HS-27A (cell line): ENCODE data around the gene TMEM169.
"Not testable (repeated sequence)": the region's sequence is repeated elsewhere in the genome, so short reads cannot be mapped to it uniquely, and the experiment has no call there.

Source experiments
- DNase-seq: peaks from one replicate; pipeline ENCODE4 v3.0.0-alpha.2; 2012; ENCODE audit warnings: low read depth, missing footprints

Gene TMEM169

DNA sequence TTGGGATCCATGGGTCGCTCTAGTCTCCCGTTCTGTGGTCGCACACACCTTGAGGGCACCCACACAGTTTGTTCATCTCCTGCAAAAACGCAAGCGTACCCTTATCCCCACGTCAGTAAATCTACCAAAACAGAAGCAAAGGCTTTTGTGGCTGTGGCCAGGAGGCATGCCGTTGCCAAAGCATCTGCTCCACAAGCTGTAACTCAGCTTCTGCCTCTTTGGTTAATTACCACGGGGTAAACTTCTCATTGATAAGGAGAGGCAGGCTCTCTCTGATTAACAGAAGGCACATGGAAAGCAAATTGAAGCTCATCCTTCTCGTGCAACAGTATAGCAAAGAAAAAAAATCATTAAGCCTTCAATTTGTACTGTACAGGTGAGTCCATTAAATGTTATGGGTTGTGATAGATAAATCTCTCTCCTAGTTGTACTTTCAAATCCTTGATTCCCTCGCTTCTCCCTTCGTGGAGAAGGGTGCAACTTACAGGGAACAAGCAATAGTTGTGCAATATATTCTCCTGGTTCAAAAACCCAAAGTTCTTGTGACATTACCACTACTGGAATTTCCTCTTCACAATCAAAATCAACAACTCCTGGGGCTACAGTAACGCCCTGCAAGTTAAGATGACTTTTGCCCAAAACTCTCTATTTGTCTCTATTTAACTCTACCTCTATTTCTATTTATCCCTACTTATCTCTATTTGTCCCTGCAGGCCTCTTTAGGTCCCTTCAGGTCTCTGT is 10.4 kb upstream of the TMEM169 start:
- no peak for DNase-seq

- no peak for DNase-seq
These were observed 9.2 kb upstream of the TMEM169 start for GRCh38 chr2:216072473-216072872.

- DNase-seq = no peak
These were observed 7.9 kb upstream of the TMEM169 start for GRCh38 chr2:216073773-216074172.

DNA sequence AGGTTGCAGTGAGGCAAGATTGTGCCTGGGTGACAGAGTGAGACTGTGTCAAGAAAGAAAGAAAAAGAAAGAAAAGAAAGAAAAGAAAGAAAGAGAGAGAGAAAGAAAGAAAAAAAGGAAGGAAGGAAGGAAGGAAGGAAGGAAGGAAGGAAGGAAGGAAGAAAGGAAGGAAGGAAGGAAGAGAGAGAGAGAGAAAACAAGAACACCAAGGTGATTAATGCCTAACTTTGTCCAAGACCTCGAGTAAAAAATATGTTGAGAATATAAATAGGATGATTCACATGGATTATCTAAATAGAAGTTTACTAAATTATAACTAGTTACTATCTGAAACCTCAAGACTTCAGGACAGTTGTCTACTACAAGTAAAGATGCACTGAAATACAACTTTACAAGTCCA is 7.3 kb upstream of the TMEM169 start:
- no peak for DNase-seq

DNA sequence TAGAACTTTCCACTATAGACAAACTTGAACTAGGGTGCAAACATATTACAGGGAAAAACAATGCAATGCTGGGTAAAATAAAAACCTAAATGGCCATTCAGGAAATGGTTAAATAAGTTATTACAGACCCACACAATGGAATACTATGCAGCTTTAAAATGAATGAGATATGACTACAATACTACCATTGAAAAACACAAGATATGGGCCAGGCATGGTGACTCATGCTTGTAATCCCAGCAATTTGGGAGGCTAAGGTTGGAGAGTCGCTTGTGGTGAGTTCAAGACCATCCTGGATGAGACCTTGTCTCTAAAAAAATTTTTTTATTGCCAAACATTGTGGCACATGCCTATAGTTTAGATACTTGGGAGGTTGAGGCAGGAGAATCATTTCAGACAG is 6.9 kb upstream of the TMEM169 start:
- no peak for DNase-seq

- no peak for DNase-seq
These were observed 5.9 kb upstream of the TMEM169 start for GRCh38 chr2:216075510-216076485.

- no peak for DNase-seq
These were observed 2.9 kb upstream of the TMEM169 start for GRCh38 chr2:216078776-216079175.

DNA sequence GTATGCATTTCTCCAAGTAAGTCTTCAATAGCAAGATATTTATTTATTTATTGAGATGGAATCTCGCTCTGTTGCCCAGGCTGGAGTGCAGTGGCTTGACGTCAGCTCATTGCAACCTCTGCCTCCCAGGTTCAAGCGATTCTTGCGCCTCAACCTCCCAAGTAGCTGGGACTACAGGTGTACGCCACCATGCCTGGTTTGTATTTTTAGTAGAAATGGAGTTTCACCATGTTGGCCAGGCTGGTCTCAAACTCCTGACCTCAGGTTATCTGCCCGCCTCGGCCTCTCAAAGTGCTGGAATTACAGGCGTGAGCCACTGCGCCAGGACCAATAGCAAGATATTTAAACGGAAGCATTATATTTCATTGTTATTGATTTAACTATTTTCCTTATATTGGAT is 1.7 kb upstream of the TMEM169 start:
- not testable (repeated sequence) for DNase-seq

DNA sequence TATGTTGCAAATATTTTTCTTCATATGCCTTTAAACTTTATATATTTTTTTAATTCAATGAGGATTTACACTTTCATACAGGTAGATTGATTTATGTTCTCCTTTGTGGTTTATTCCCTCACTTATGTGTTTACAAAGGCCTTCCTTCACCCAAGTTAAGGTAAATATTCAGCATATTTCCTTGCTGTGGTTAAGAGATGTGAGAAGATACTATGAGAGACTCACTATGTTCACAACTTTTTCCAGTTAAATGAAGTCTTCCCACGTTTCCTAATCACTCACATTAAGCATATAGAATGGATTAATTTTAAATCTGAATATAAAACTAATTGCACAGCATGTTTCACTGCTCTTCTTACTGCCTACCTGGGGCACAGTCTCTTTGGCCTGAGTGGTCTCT is 707 bp upstream of the TMEM169 start:
- no peak for DNase-seq

DNA sequence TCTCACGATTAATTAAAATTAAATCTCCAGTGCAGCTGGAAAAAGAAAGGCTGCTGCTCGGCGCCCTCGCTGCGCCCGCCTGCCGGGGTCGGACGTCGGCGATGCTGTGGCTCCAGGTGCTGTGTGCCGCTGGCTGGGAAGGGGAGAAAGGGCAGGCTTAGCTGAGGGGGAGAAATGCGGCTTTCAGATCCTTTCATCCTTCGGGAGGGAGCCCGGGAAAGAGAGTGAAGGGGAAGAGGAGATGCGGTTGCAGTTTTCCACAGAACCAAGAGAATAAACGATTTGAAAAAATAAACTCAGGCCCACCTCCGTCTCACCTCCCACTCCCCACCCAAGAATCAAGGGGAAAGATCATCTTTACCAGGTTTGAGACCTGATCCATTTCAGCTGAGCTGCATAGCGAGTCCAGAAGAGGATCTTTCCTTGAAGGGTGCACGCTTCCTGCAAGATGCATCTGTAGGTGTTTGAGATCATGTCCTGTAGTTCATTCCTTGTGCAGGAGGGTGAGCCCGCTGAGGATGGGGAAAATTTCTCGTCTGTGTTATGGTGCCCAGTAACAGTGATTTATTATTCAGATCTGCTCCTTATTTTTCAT is 495 bp downstream of the TMEM169 start:
- no peak for DNase-seq

DNA sequence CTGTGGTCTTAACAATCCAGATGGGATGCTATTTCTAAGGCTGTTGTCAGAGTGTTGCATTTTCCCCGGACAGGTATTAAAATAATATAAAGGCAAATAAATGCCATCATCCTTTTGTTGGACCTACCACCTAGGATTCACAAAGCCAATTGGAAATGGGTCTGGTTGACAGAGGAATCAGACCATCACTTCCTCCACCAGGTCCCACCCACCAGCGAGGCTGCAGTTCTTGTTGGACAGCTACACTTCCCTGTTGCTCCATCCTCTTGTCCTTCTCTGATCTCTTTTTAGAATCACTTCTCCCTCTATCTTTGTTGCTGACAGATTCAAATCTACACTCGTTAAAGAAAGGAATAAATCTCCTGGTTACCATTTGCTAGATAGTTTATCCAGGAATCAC is 1.1 kb downstream of the TMEM169 start:
- no peak for DNase-seq

- DNase-seq = no peak
These were observed 2.0 kb downstream of the TMEM169 start for GRCh38 chr2:216083464-216084281.

- DNase-seq = no peak
These were observed 2.8 kb downstream of the TMEM169 start for GRCh38 chr2:216084547-216084946.

DNA sequence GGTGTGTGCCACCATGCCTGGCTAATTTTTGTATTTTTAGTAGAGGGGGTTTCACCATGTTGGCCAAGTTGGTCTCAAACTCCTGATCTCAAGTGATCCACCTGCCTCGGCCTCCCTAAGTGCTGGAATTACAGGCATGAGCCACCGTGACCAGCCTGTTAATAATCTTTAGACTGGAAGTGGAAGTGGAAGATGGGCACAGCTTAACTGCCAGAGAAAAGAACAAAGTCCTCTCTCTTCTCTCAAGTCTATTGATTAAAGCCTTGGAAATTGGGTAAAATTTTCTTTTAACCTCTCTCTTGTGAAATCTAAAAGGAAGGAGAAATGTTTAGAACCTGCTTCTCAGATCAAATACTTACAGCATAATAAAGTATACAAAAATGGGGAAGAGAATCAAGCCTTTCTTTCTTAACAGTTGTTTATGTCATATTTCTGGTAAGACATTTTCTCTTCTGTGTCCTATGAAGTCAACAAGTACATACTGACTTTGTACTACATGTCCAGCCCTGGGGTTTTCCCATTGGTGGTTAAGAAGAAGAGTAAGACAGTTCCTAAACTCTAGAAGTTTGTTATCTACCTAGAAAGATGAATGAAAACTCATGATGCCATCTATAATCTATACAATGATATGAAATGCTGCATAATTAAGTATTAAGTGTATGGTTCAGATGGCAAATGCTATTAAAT is 4.6 kb downstream of the TMEM169 start:
- no peak for DNase-seq

GRCh38 chr2:216090369-216090786 is 8.7 kb downstream of the TMEM169 start:
- no peak for DNase-seq

DNA sequence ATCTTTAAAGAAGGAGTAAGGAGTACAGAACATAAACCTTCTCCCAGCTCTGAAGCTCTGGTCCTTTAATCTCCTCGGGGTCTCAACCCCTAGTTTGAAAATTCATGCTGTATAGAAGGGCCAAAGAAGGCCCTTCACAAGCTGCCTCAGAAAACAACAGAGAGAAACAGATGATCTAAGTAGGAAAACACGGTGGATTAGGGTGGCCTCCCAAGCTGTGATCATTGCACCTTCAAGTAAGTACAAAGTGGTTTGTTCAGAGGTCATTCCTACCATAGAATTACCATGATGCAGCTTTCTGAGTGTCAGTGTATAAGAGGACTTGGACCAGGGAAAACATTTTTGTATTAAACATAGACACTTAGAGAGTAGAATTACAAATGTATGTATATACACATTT is 10.9 kb downstream of the TMEM169 start:
- no peak for DNase-seq

DNA sequence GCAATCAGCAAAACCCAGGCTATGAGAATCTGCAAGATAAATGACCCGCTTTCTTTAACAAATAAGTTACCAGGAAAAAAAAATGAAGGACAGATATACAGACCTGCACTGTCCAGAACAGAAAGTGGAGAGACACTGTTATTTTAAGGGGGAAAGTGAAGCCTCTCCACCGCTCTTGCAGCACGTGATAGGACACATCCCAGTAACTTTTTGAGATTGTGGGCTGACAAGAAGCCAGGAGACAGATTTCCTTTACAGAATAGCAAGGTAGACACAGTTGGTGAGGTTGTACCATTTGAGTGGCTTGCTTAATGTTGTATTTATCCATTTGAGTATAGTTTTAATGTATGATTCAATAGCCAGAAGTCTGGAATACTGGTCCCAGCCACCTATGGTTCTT is 13.0 kb downstream of the TMEM169 start:
- DNase-seq = no peak

DNA sequence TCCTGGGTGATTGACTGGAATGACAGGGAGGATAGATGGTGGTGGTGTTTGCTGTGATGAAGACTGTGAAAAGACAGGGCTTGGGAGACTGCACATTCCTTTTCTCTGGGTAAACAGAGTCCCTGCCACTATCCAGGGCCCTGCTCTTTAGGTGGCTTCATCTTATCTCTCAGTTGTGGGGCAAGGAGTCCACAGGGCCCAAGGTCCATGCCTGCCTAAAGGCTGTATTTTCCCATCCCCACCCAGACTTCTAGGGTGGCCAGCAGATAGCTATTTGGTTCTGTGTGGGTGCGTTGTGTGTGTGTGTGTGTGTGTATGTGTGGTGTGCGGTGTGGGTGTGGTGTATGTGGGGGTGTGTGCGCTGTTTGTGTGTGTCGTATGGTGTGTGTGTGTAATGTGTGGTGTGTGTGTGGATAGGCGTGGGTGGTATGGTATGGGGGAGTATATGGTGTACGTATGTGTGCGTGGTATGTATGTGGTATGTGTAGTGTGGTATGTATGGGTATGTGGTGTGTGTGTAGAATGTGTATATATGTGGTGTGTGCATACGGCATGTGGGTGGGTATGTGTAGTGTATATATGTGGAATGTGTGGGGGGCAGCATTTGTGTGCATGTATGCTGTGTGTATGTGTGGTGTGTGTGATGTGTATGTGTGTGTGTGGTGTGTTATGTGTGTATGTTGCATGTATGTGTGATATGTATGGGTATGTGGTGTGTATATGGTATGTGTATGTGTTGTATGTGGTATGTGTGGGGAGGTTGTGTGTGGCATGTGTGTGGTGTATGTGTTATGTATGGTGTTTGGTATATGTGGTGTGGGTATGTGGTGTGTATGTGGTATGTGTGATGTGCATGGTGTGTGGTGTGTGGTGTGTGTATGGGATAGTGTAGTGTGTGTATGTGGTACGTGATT is 17.0 kb downstream of the TMEM169 start:
- no peak for DNase-seq

DNA sequence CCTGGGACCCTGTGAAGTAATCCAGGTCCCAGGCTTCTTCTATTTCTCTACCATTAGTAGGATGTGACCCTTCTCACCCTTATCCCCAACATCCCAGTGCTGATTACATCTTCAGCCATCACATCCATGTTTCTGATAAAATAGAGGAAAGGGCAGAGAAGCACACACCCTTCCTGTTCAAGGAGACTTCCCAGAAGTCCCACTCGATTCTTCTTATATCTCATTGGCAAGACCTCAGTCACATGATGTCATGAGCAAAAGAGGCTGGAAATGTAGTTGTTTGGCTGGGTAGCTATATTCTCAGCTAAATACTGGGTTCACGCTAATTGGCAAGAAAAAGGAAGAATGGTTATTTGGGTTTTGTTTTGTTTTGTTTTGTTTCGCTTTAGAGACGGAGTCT is 19.4 kb downstream of the TMEM169 start:
- no peak for DNase-seq

DNA sequence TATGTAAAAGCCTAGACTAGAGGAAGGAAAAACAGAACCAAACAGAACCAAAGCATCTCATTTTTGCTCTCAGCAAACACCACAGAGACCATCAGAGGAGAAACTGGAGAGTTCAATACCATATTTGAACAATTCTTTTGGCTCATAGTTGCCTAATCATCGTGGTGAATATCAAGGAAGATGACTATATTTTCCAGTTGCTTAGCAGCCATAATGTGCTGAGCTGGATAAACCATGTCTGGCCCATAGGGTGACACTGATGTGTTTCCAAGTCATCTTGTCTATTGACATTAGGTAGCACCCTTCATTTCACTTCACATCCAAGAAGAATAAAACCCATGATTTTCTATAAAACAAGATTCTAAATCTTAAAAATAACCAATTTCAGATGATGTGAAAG is 21.5 kb downstream of the TMEM169 start:
- DNase-seq = no peak
